ENCODE measurements around the gene TIMM9.
"Not testable (repeated sequence)": the region's sequence is repeated elsewhere in the genome, so short reads cannot be mapped to it uniquely, and the experiment has no call there.

Gene TIMM9

DNA sequence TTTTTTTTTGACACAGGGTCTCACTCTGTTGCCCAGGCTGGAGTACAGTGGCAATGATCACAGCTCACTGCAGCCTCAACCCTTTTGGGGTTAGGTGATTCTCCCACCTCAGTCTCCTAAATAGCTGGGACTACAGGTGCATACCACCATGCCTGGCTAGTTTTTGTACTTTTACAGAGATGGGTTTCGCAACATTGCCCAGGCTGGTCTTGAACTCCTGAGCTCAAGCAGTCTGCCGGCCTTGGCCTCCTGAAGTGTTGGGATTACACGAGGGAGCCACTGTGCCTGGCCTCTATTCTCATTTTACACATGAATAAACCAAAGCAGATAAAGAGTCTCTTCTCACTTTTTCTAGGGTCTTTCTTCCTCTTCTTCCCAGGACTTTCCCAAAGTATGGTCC is 28.4 kb downstream of the TIMM9 start:
- DNase-seq (ENCODE audit: low read depth in 3 of 3, low spot score in 1 of 3) = no peak

DNA sequence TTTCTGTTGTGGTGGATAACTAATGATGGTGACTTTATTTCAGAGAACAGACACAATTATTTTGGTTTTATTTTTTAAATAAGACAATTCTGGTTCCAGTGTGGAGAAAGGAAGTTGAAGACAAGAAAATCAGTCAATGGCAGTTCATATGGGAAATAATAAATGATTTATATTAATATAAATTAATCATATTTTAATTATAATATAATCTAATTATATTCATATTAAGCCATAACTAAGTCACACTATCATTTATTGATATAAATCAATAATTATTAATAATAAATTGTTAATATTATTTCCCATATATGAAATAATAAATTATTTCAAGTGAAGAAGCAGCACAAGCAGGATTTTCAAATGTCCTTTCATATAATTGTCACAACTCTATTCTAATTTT is 28.8 kb downstream of the TIMM9 start:
- DNase-seq (ENCODE audit: low read depth in 3 of 3, low spot score in 1 of 3) = no peak

DNA sequence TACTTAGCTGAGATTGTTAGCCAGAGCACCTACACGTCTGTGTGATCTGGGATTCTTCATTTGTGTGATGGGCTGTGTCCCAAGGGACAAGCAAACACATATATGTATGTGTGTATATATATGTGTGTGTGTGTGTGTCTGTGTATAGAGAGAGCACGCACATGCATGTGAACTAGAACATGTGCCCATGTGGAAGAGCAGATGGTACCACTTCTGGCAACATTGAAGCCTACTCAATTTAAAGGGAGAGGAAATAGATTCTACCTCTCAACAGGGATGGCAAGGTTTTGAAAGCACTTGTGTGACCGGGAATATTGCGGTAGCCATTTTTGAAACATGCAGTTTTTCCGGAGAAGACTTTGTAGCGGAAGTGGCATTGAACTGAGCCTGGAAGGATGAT is 30.2 kb downstream of the TIMM9 start:
- no peak for DNase-seq (ENCODE audit: low read depth in 3 of 3, low spot score in 1 of 3)

DNA sequence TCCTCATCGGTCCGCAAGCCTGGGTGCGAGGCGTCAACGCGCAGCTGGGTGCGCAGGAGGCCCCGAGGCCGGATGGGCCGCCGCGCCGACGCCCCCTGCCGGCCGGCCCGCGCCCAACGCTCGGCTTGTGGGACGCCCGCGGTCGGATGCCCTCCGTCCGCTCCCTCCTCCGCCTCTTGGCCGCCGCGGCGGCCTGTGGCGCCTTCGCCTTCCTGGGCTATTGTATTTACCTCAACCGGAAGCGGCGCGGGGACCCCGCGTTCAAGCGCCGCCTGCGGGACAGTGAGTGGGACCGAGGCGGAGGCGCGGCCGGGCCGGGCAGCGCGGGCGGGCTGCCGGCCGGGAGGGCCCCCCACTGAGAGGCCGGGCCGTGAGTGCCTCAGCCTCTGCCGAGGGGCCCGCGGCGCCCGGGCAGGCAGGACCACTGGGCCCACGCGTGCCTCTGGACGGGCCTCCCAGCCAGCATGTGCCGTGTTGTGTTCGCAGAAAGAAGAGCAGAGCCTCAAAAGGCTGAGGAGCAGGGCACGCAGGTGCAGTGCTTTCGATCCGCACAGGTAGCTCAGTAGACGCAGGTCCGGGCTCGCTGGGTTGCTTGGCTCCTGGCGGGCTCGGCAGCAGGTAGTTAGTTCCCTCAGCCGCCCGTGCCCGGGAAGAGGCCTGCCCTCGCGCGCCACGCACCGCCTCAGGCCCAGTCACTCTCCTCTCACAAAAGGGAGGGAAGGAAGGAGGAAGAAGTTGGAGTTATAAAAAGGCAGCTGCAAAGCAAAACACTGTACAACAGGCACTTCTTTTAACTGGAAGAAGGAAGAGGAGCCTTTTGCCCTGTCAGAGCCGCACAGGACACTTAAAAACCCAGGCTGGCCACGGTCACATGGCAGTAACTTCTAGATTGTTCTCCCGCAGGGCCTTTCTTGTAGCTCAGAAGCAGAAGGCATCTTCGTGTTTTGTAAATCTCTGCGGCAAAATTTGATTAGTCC is 31.2 kb downstream of the TIMM9 start, which contains the start of gene TOMM20L:
Gene TOMM20L (plus strand): TSS at position 119 of the 977 bp plus-strand sequence. CDS start 28 bp downstream, at position 147.
- DNase-seq (ENCODE audit: low read depth in 3 of 3, low spot score in 1 of 3) = peak; percentile 24 to 63 (median 61)

DNA sequence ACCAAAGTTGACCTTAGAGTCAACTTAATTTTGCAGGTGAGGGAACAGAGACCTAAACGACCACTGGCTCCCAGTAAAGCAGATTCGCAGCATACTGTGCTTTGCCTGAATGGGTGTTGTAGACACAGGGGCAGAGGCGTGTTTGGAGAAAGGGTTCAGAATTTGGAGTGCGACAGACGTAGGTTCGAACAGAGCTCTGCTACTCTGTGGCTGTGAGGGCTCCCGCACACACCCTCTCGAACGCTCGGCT is 31.8 kb downstream of the TIMM9 start:
- no peak for DNase-seq (ENCODE audit: low read depth in 3 of 3, low spot score in 1 of 3)

DNA sequence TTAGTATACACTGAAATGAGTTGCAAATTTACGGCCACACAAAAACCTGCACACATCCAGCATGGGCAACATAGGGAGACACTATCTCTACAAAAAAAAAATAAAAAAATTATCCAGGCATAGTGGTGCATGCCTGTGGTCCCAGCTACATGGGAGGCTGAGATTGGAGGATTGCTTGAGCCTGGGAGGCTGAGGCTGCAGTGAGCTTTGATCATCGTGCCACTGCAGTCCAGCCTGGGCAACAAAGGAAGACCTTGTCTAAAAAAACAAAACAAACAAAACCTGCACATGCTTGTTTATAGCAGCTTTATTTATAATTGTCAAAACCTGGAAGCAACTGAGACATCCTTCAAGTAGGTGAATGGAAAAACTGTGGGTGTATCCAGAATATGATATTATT is 36.5 kb downstream of the TIMM9 start:
- no peak for DNase-seq (ENCODE audit: low read depth in 3 of 3, low spot score in 1 of 3)

DNA sequence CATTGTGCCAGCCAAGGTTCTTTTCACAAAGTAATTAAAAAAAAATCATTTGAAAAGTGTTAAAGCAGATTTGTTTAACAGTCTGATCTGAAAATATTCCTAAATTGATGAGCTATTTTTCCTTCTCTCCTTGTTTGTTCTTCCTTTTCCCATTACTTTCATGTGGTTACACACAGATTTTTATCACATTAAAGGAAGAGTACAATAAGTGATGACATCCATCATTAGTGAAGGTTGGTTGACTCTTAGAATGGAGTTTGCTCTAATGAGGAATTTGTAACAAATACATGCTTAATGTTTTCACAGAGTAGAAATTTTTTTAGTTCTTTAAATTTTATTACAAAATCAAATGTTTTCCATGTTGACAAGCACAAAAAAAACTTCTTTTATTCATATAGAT is 50.5 kb downstream of the TIMM9 start:
- DNase-seq (ENCODE audit: low read depth in 3 of 3, low spot score in 1 of 3) = no peak

DNA sequence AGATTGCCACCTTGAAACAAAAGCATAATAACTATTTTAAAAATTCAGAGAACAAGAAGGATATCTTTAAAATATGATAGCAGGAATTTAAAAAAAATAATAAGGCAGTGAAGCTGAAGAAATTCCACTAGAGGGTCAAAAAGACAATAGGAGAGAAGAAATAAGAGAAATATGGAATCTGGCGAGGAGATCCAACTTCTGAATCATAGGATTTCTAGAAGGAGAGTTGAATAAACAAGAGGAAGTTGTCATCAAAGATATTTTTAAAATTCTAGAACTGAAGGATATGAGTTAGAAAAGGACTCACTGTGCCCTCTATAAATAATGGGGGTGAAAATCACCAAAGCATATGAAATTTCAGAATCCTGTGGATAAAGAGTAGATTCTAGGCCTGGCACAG is 58.4 kb downstream of the TIMM9 start:
- no peak for DNase-seq (ENCODE audit: low read depth in 3 of 3, low spot score in 1 of 3)

DNA sequence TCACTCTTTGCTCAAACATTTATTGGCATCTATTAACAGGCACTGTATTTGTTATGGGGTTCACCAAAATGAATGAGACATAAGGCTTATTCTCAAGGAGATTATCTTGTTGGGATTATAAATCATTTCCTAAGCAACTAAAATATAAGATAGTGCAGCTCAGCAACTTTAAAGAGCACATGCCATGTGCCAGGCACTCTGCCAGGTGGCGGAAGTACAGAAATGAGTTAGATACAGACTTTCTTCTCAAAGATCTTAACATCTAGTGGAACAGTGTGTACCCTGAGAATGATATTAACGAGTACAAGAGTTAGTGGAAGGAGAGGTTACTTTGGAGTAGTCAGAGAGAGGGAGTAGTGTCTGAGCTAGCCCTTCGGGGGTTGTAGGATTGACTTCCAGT is 60.0 kb downstream of the TIMM9 start:
- no peak for DNase-seq (ENCODE audit: low read depth in 3 of 3, low spot score in 1 of 3)

DNA sequence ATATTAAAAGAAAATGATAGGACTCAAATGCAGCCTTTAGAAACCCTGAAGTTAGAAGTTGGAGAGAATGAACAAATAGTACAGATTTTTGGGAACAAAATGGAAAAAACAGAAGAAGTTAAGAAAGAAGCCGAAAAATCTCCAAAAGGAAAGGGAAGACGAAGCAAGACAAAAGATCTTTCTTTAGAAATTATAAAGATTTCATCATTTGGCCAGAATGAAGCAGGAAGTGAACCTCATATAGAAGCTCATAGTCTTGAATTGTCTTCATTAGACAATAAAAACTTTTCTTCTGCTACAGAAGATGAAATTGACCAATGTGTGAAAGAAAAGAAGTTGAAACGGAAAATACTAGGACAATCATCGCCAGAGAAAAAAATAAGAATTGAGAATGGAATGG is 63.0 kb downstream of the TIMM9 start:
- DNase-seq (ENCODE audit: low read depth in 3 of 3, low spot score in 1 of 3) = no peak

DNA sequence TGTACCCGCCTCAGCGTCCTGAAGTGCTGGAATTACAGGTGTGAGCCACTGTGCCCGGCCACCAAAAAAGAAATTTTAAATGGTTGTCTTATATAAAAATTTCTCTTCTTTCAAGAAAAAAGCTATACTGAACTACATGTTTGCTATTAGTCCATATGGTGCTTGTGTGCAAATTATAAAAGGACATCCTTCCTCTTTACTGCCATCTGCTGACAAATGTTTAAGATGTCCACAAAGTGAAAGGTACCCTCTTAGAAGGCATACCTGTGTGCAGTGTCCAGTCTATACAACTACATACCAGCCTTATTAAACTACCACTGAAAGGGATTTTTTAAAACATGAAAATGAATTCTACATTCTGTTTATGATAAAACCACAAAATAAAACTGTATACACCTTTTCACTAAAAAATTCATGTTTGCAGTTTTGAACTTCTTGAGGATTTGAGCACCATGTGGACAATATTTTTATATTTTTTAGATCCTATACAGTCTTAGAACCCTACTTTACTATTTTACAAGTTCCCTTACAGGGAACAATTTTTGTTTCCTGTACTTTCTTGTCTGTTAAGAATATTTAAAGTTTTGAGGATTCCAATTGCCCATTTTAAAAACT is 64.4 kb downstream of the TIMM9 start:
- DNase-seq (ENCODE audit: low read depth in 3 of 3, low spot score in 1 of 3) = no peak

DNA sequence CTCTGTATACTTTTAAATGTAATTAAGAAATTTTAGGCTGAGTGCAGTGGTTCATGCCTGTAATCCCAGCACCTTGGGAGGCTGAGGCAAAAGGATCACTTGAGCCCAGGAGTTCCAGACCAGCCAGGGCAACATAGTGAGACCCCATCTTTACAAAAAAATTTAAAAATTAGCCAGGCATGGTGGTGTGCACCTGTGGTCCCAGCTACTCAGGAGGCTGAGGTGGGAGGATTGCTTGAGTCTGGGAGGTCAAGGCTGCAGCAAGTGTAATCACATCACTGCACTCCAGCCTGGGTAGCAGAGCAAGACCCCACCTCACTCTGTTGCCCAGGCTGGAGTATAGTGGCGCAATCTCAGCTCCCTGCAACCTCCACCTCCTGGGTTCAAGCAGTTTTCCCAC is 65.1 kb downstream of the TIMM9 start:
- not testable (repeated sequence) for DNase-seq (ENCODE audit: low read depth in 3 of 3, low spot score in 1 of 3)
